H1 (cell line): ENCODE measurements around the gene KCTD7. TPM values are rescaled to one million over a fixed set of nuclear protein-coding genes. Genes with fewer than 3 reads are reported as not detected.

Source experiments
- CTCF ChIA-PET: fragments of 300-600 bp; sonication (Branson Sonifier 250); formaldehyde crosslinking; loops from one replicate; lab custom pipeline; 2021; ENCODE audit not compliant: partially characterized antibody; lab: Charles Lee
- POLR2A ChIA-PET: fragments of 300-600 bp; sonication (Branson Sonifier 250); formaldehyde crosslinking; loops from one replicate; lab custom pipeline; 2021; ENCODE audit warnings: inconsistent platforms; ENCODE audit not compliant: partially characterized antibody; lab: Charles Lee
- DNase-seq, 2 experiments: peaks; one replicate each; pipeline versions ENCODE4 v3.0.0 to v3.0.0-alpha.2; 2010 to 2022; ENCODE audit warnings: low spot score in 2 of 2, low read depth in 1 of 2, mixed read lengths in 1 of 2
- FAIRE-seq: peaks from 2 replicates; lab custom pipeline; 2011; peaks lifted over from hg19 to GRCh38; lab: Jason Lieb, UNC
- H2AFZ ChIP-seq: 2 replicates; pipeline ENCODE4 v1.8.1; 2012; ENCODE audit warnings: low read length, inconsistent platforms
- H2AK5ac ChIP-seq: 2 replicates; pipeline ENCODE4 v1.6.1; 2013; ENCODE audit warnings: low read depth, low read length
- H2BK120ac ChIP-seq: replicated peaks from 2 replicates; pipeline ENCODE3; 2013; ENCODE audit warnings: low read depth, low read length, inconsistent platforms
- H2BK12ac ChIP-seq: 2 replicates; pipeline ENCODE4 v1.6.1; 2013; ENCODE audit warnings: low read depth, low read length
- H2BK15ac ChIP-seq: 2 replicates; pipeline ENCODE4 v1.6.1; 2013; ENCODE audit warnings: low read length
- H2BK20ac ChIP-seq: 2 replicates; pipeline ENCODE4 v1.6.1; 2013; ENCODE audit warnings: low read length
- H2BK5ac ChIP-seq: 2 replicates; pipeline ENCODE4 v1.6.1; 2013; ENCODE audit warnings: low read depth, low read length
- H3K14ac ChIP-seq: 2 replicates; pipeline ENCODE4 v1.6.1; 2013; ENCODE audit warnings: inconsistent platforms; ENCODE audit not compliant: insufficient read length
- H3K18ac ChIP-seq: 2 replicates; pipeline ENCODE4 v1.6.1; 2013; ENCODE audit warnings: low read length; ENCODE audit errors: extremely low read depth
- H3K23ac ChIP-seq: 2 replicates; pipeline ENCODE4 v1.6.1; 2013; ENCODE audit warnings: inconsistent platforms; ENCODE audit not compliant: insufficient read length
- H3K23me2 ChIP-seq: 2 replicates; pipeline ENCODE4 v1.6.1; 2013; ENCODE audit warnings: low read depth, low read length
- H3K27ac ChIP-seq: 2 replicates; pipeline ENCODE4 v1.6.1; 2011; ENCODE audit warnings: low read depth, low read length, inconsistent platforms
- H3K27me3 ChIP-seq, 4 experiments: replicated peaks in 1 of 4; 1 replicate in 1 of 4; 2 replicates in 3 of 4; pipeline versions ENCODE4 v1.6.1 to v1.8.1; 2011 to 2013; ENCODE audit warnings: low read length in 3 of 4, mild to moderate bottlenecking in 3 of 4, inconsistent platforms in 2 of 4, mixed read lengths in 2 of 4, moderate library complexity in 1 of 4; ENCODE audit not compliant: control insufficient read depth in 3 of 4, insufficient read depth in 3 of 4; ENCODE audit errors: extremely low read depth in 1 of 4
- H3K36me3 ChIP-seq, 4 experiments: 2 replicates each; pipeline versions ENCODE4 v1.6.1 to v1.8.1; 2011 to 2013; ENCODE audit warnings: mild to moderate bottlenecking in 4 of 4, low read length in 3 of 4, moderate library complexity in 2 of 4, control low read depth in 1 of 4, inconsistent platforms in 1 of 4; ENCODE audit not compliant: insufficient read depth in 4 of 4, control insufficient read depth in 2 of 4
- H3K4ac ChIP-seq: replicated peaks from 2 replicates; pipeline ENCODE3; 2013; ENCODE audit warnings: low read length, low read depth, mixed read lengths, inconsistent platforms; ENCODE audit not compliant: insufficient read length
- H3K4me1 ChIP-seq, 4 experiments: replicated peaks in 1 of 4; 1 replicate in 1 of 4; 2 replicates in 3 of 4; pipeline versions ENCODE4 v1.6.1 to v1.8.1; 2011 to 2013; ENCODE audit warnings: low read length in 3 of 4, inconsistent platforms in 2 of 4, mixed read lengths in 1 of 4; ENCODE audit not compliant: insufficient read depth in 4 of 4, control insufficient read depth in 3 of 4
- H3K4me2 ChIP-seq, 2 experiments: 2 replicates each; pipeline versions ENCODE4 v1.6.1 to v1.8.1; 2011 to 2013; ENCODE audit warnings: low read depth in 2 of 2, low read length in 2 of 2, control low read depth in 1 of 2, inconsistent platforms in 1 of 2, mild to moderate bottlenecking in 1 of 2; ENCODE audit not compliant: insufficient read depth in 1 of 2
- H3K4me3 ChIP-seq, 4 experiments: fragments of 200-600, 300-600 bp in 1 of 4; sonication (generic), shearing (Covaris generic), sonication (Bioruptor Twin) in 1 of 4; 2 replicates each; pipeline versions ENCODE4 v1.5.1 to v1.8.1; 2011 to 2016; ENCODE audit warnings: low read length in 4 of 4, low read depth in 3 of 4, control low read depth in 2 of 4, inconsistent platforms in 2 of 4, mild to moderate bottlenecking in 2 of 4, mixed read lengths in 1 of 4, moderate library complexity in 1 of 4; ENCODE audit not compliant: insufficient read depth in 2 of 4; ENCODE audit errors: extremely low read depth in 1 of 4
- H3K56ac ChIP-seq: replicated peaks from 2 replicates; pipeline ENCODE3; 2013; ENCODE audit warnings: low read depth, mild to moderate bottlenecking, mixed read lengths, low read length, inconsistent platforms; ENCODE audit not compliant: insufficient read length
- H3K79me1 ChIP-seq: 2 replicates; pipeline ENCODE4 v1.6.1; 2013; ENCODE audit warnings: low read depth, low read length, control low read depth
- H3K79me2 ChIP-seq, 2 experiments: 2 replicates each; pipeline versions ENCODE4 v1.6.1 to v1.8.1; 2012 to 2013; ENCODE audit warnings: low read length in 2 of 2, mild to moderate bottlenecking in 2 of 2, inconsistent platforms in 1 of 2; ENCODE audit not compliant: insufficient read depth in 2 of 2, control insufficient read depth in 1 of 2
- H3K9ac ChIP-seq, 4 experiments: replicated peaks in 1 of 4; 1 replicate in 1 of 4; 2 replicates in 3 of 4; pipeline versions ENCODE4 v1.6.1 to v1.8.1; 2011 to 2013; ENCODE audit warnings: low read depth in 3 of 4, low read length in 3 of 4, control low read depth in 2 of 4, mild to moderate bottlenecking in 2 of 4, moderate library complexity in 2 of 4, inconsistent platforms in 1 of 4; ENCODE audit errors: extremely low read depth in 1 of 4
- H3K9me3 ChIP-seq, 2 experiments: 2 replicates each; pipeline versions ENCODE4 v1.6.1 to v1.8.1; 2012 to 2013; ENCODE audit warnings: mild to moderate bottlenecking in 2 of 2, moderate library complexity in 2 of 2, control low read depth in 1 of 2, inconsistent platforms in 1 of 2, low read depth in 1 of 2, low read length in 1 of 2, mixed read lengths in 1 of 2; ENCODE audit not compliant: insufficient read depth in 2 of 2
- H4K20me1 ChIP-seq, 2 experiments: replicated peaks in 1 of 2; 2 replicates each; pipeline versions ENCODE3 to v1.8.1; 2011 to 2013; ENCODE audit warnings: inconsistent platforms in 2 of 2, low read length in 2 of 2, mild to moderate bottlenecking in 1 of 2; ENCODE audit not compliant: insufficient read depth in 2 of 2, control insufficient read depth in 1 of 2
- H4K5ac ChIP-seq: 2 replicates; pipeline ENCODE4 v1.6.1; 2013; ENCODE audit warnings: low read length, low read depth, mixed read lengths, inconsistent platforms; ENCODE audit not compliant: insufficient read length
- H4K8ac ChIP-seq: 2 replicates; pipeline ENCODE4 v1.8.0; 2013; ENCODE audit warnings: mild to moderate bottlenecking, moderate library complexity, low read length, inconsistent platforms; ENCODE audit not compliant: insufficient read depth; ENCODE audit errors: extremely low read depth
- H4K91ac ChIP-seq: replicated peaks from 2 replicates; pipeline ENCODE3; 2013; ENCODE audit warnings: low read length, mixed read lengths, inconsistent platforms; ENCODE audit not compliant: insufficient read length
- ATF3 ChIP-seq: IDR thresholded peaks from 2 replicates; pipeline ENCODE4 v1.6.1; 2011; ENCODE audit warnings: low read depth, mild to moderate bottlenecking, low read length; ENCODE audit not compliant: insufficient read depth
- BACH1 ChIP-seq: IDR thresholded peaks from 2 replicates; pipeline ENCODE4 v1.6.1; 2012; ENCODE audit warnings: low read length, improper control_type of control experiment
- BRCA1 ChIP-seq: IDR thresholded peaks from 2 replicates; pipeline ENCODE4 v1.6.1; 2012; ENCODE audit warnings: low read depth, low read length, improper control_type of control experiment
- CBX8 ChIP-seq: fragments of 300-800, 300-1000 bp; sonication (generic); IDR thresholded peaks from 2 replicates; pipeline ENCODE4 v1.7.1; 2016; ENCODE audit warnings: low read depth, low read length, borderline replicate concordance
- CEBPB ChIP-seq: IDR thresholded peaks from 2 replicates; pipeline ENCODE4 v1.6.1; 2012; ENCODE audit warnings: low read depth, low read length
- EP300 ChIP-seq, 2 experiments: IDR thresholded peaks; 1 replicate in 1 of 2; 2 replicates in 1 of 2; pipeline ENCODE4 v1.6.1; 2011 to 2012; ENCODE audit warnings: low read depth in 2 of 2, low read length in 2 of 2, mild to moderate bottlenecking in 2 of 2, borderline replicate concordance in 1 of 2, inconsistent platforms in 1 of 2, moderate library complexity in 1 of 2
- EZH2 ChIP-seq: fragments of 200-600 bp; sonication (generic); IDR thresholded peaks from 2 replicates; pipeline ENCODE4 v1.7.1; 2012; ENCODE audit warnings: low read depth, mild to moderate bottlenecking, moderate library complexity, low read length, inconsistent platforms; ENCODE audit not compliant: severe bottlenecking
- NANOG ChIP-seq: IDR thresholded peaks from 2 replicates; pipeline ENCODE4 v1.6.1; 2011; ENCODE audit warnings: low read length, low read depth, mild to moderate bottlenecking, inconsistent platforms; ENCODE audit not compliant: insufficient read depth, poor library complexity, severe bottlenecking
- POU5F1 ChIP-seq: IDR thresholded peaks from 2 replicates; pipeline ENCODE4 v1.6.1; 2011; ENCODE audit warnings: low read depth, mild to moderate bottlenecking, low read length, moderate library complexity
- RXRA ChIP-seq: IDR thresholded peaks from 2 replicates; pipeline ENCODE4 v1.6.1; 2011; ENCODE audit warnings: low read depth, mild to moderate bottlenecking, low read length, moderate library complexity; ENCODE audit not compliant: insufficient read depth
- SIX5 ChIP-seq: IDR thresholded peaks from 2 replicates; pipeline ENCODE4 v1.6.1; 2011; ENCODE audit warnings: mild to moderate bottlenecking, low read depth, low read length
- TAF1 ChIP-seq: IDR thresholded peaks from 2 replicates; pipeline ENCODE4 v1.6.1; 2011; ENCODE audit warnings: mild to moderate bottlenecking, low read depth, low read length
- YY1 ChIP-seq: IDR thresholded peaks from 2 replicates; pipeline ENCODE4 v1.6.1; 2011; ENCODE audit warnings: low read depth, mild to moderate bottlenecking, low read length
- WGBS, 2 experiments: shearing (Covaris generic) in 1 of 2; methylation state at CpG; one replicate each; pipeline versions ENCODE4 v1.1.6 to v1.1.7; 2013 to 2015; ENCODE audit warnings: low lambda C conversion rate in 2 of 2, mixed read lengths in 2 of 2, inconsistent platforms in 1 of 2, low coverage in 1 of 2, missing lambda C conversion rate in 1 of 2; ENCODE audit not compliant: insufficient replicate concordance in 2 of 2, insufficient coverage in 1 of 2, insufficient read length in 1 of 2; ENCODE audit errors: extremely low coverage in 1 of 2, missing lambda C conversion rate in 1 of 2; 5-methylcytosine and 5-hydroxymethylcytosine counted together
- polyA plus RNA-seq, 7 experiments: library from polyadenylated mRNA; depleted of rRNA in 3 of 7; stranded (reverse) in 5 of 7; unstranded in 2 of 7; fragments of >200 nt in 5 of 7; fragments of 200-250 nt in 2 of 7; gene quantifications; 1 replicate in 5 of 7; 2 replicates in 1 of 7; 4 replicates in 1 of 7; pipeline versions ENCODE4 v1.2.1 to v1.2.3, GENCODE V29; 2011 to 2013; ENCODE audit warnings: missing spikeins in 2 of 7, mixed read lengths in 2 of 7
- total RNA-seq: library from RNA; stranded (reverse); fragmentation: NEBNext Ultra II Directional; extraction: Animal tissue kit (Norgen Biotek cat#: 25700); gene quantifications from 2 replicates; pipeline ENCODE4 v1.2.1, GENCODE V29; 2021

KCTD7 gene
- total and polyA plus RNA-seq, 2 of the 8 experiments (the other 6 are each of a cell fraction or from before 2014, with no cell fraction given) = 8.6 to 11.9 TPM

GRCh38 chr7:66666313-66666952 is 37.8 kb downstream of the KCTD7 start:
- Histone ChIP-seq H2AFZ (no peak overlapping the region), H3K4me1 (no peaks in the 10 kb centered on the region), H2BK5ac (no peak overlapping the region), H4K8ac (no peak overlapping the region), H2AK5ac (no peak overlapping the region), H3K14ac (no peak overlapping the region), H3K27me3 (no peaks in the 10 kb centered on the region), H3K9me3 (peaks cover 0 to 3% of the 10 kb centered on the region in 2 experiments; a peak in 1 of 4 replicates), H2BK20ac (no peak overlapping the region), H4K5ac (no peak overlapping the region), H3K56ac (no peak overlapping the region), H2BK15ac (no peak overlapping the region), H3K79me1 (peaks cover 19% of the 10 kb centered on the region), H3K79me2 (peaks cover 0 to 17% of the 10 kb centered on the region in 2 experiments; a peak in 2 of 4 replicates), H3K27ac (no peak overlapping the region), H3K23ac (no peak overlapping the region), H4K20me1 (peaks cover 3 to 11% of the 10 kb centered on the region in 2 experiments), H3K9ac (no peak overlapping the region), H3K23me2 (no peaks in the 10 kb centered on the region), H3K4ac (no peak overlapping the region), H2BK120ac (no peak overlapping the region), H4K91ac (no peak overlapping the region), H3K4me3 (no peak overlapping the region), H3K4me2 (no peak overlapping the region), H2BK12ac (no peak overlapping the region), H3K36me3 (no peaks in the 10 kb centered on the region; a peak in 2 of 8 replicates), H3K18ac (no peak overlapping the region)
- POLR2A ChIA-PET = interaction anchor here (1.2 to 2.7 kb wide), 2 partner anchors 12 to 18 kb away, joined by 3 to 22 read pairs; no protein-coding TSS in a partner anchor
- DNase-seq (no peak), FAIRE-seq (no peak)
- CTCF ChIA-PET = interaction anchor here (0.6 to 0.9 kb wide), 2 partner anchors 23 to 147 kb away, joined by 3 read pairs; no protein-coding TSS in a partner anchor
- WGBS, 2 experiments = 95% methylated on average over 8 of the region's 8 CpGs; no CpG with 5 or more reads in 1 of the 2 experiments
- no peak for TF ChIP-seq EZH2
- TF ChIP-seq YY1 = no peak
- no peak for TF ChIP-seq ATF3
- no peak for TF ChIP-seq RXRA
- no peak for TF ChIP-seq CEBPB
- no peak for TF ChIP-seq NANOG
- TF ChIP-seq POU5F1 = no peak
- TF ChIP-seq BACH1 = no peak
- TF ChIP-seq CBX8 = no peak
- TF ChIP-seq SIX5 = no peak
- TF ChIP-seq TAF1 = no peak
- no peak for TF ChIP-seq BRCA1
- no peak for TF ChIP-seq EP300 (IDR thresholded peaks at IDR 0.05; ENCODE audit: borderline replicate concordance in 1 of 2, low read depth in 2 of 2, low read length in 2 of 2)
